ENCODE results near the gene GBA3. TPM values are rescaled to one million over a fixed set of nuclear protein-coding genes. Genes with fewer than 3 reads are reported as not detected.

Gene GBA3
- total RNA-seq, 2 donors from 2014 or later = 0.26 TPM; not detected in 1

GRCh38 chr4:22650771-22651170 is 42.0 kb upstream of the GBA3 start:
- TF ChIP-seq, protein P1, sequence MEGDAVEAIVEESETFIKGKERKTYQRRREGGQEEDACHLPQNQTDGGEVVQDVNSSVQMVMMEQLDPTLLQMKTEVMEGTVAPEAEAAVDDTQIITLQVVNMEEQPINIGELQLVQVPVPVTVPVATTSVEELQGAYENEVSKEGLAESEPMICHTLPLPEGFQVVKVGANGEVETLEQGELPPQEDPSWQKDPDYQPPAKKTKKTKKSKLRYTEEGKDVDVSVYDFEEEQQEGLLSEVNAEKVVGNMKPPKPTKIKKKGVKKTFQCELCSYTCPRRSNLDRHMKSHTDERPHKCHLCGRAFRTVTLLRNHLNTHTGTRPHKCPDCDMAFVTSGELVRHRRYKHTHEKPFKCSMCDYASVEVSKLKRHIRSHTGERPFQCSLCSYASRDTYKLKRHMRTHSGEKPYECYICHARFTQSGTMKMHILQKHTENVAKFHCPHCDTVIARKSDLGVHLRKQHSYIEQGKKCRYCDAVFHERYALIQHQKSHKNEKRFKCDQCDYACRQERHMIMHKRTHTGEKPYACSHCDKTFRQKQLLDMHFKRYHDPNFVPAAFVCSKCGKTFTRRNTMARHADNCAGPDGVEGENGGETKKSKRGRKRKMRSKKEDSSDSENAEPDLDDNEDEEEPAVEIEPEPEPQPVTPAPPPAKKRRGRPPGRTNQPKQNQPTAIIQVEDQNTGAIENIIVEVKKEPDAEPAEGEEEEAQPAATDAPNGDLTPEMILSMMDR (IDR thresholded peaks at IDR 0.05) = no peak
- TF ChIP-seq POLR2A (IDR thresholded peaks at IDR 0.05) = no peak
- DNase-seq = no peak
- no peaks in the 10 kb centered on the region for H3K27me3 ChIP-seq
- no peak overlapping the region for H3K4me3 ChIP-seq
- no peak overlapping the region for H3K27ac ChIP-seq
- H3K9me3 ChIP-seq = no peaks in the 10 kb centered on the region
- intact Hi-C loops (cut with DNase I) = no loop called here
- ATAC-seq = no peak
- H3K36me3 ChIP-seq (replicated peaks in 1 of 2; ENCODE audit: insufficient read depth in 1 of 2, low read depth in 2 of 2) = no peaks in the 10 kb centered on the region
- H3K4me1 ChIP-seq = no peaks in the 10 kb centered on the region

GRCh38 chr4:22653752-22654151 is 39.0 kb upstream of the GBA3 start:
- Histone ChIP-seq H3K4me1 (no peaks in the 10 kb centered on the region), H3K27me3 (no peaks in the 10 kb centered on the region), H3K36me3 (replicated peaks in 1 of 2; ENCODE audit: insufficient read depth in 1 of 2, low read depth in 2 of 2) (no peaks in the 10 kb centered on the region), H3K27ac (no peak overlapping the region), H3K4me3 (no peak overlapping the region), H3K9me3 (no peaks in the 10 kb centered on the region)
- 80 to 82% methylated on average over 3 of the region's 3 CpGs for WGBS, 2 donors
- TF ChIP-seq POLR2A (IDR thresholded peaks at IDR 0.05) = no peak
- TF ChIP-seq, protein P1 (IDR thresholded peaks at IDR 0.05) = no peak
- intact Hi-C loops (cut with DNase I) = no loop called here
- DNase-seq (no peak), ATAC-seq (no peak)

DNA sequence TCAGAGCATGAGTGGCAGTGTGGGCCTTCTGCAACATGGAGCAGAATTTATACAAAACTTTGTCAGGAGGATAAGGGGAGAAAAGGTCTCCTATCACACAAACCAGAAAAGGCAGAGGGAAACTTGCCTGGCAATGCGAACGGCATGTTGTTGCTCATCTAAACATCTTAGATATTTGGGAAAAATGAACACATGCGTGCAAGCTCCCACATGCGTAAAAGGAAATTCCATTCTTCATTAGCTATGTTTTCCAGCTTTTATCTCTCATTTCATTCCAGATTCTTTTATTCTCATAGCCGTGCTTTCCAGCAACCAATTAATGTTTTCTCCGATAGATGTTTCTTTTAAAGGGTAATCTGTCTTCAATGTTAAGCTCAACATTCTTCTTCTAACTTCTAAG is 31.3 kb upstream of the GBA3 start:
- Histone ChIP-seq H3K27me3 (no peaks in the 10 kb centered on the region), H3K36me3 (replicated peaks in 1 of 2; ENCODE audit: insufficient read depth in 1 of 2, low read depth in 2 of 2) (no peaks in the 10 kb centered on the region), H3K4me1 (no peaks in the 10 kb centered on the region), H3K9me3 (no peaks in the 10 kb centered on the region), H3K4me3 (no peak overlapping the region), H3K27ac (no peak overlapping the region)
- intact Hi-C loops (cut with DNase I) = no loop called here
- 74 to 85% methylated on average over 6 of the region's 6 CpGs for WGBS, 2 donors
- DNase-seq = no peak
- no peak for ATAC-seq
- TF ChIP-seq POLR2A (IDR thresholded peaks at IDR 0.05) = no peak
- TF ChIP-seq, protein P1 (IDR thresholded peaks at IDR 0.05) = no peak

DNA sequence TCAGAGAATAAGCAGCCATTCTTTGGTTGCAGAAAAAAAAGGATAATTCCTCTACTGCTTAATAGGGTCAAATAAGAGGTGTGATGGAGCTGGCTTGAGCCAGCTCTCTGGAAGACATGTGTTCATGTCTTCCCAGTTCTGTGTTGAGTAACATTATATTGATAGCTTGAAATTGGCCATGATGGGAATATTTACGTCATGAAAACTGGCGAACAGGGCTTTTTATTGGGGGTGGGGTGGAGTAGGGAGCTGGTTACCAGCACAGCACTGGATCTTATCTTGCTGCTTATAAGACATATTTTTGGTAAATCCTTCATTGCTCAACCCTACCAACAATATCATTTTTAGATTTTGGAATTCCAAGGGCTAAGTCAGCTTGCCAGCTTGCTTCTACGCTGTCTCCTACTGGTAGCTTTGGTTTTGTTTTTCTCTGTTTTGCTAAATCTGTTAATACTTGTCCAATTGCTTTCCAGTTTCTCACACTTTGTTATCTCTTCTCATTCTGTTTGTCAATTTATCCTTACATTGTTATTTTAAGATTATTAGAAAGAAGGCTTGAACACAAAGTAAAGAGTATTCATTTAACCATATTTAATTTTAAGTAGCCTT is 25.3 kb upstream of the GBA3 start:
- H3K27me3 ChIP-seq = no peaks in the 10 kb centered on the region
- intact Hi-C loops (cut with DNase I) = no loop called here
- H3K4me1 ChIP-seq = no peaks in the 10 kb centered on the region
- no peak overlapping the region for H3K4me3 ChIP-seq
- H3K36me3 ChIP-seq (replicated peaks in 1 of 2; ENCODE audit: insufficient read depth in 1 of 2, low read depth in 2 of 2) = no peaks in the 10 kb centered on the region
- ATAC-seq (peak; percentile 35), DNase-seq (no peak)
- no peaks in the 10 kb centered on the region for H3K9me3 ChIP-seq
- WGBS, 2 donors = 65 to 72% methylated on average over 3 of the region's 3 CpGs
- no peak overlapping the region for H3K27ac ChIP-seq
- TF ChIP-seq POLR2A (IDR thresholded peaks at IDR 0.05) = no peak
- TF ChIP-seq, protein P1 (IDR thresholded peaks at IDR 0.05) = no peak

- intact Hi-C loops (cut with DNase I) = no loop called here
- no peak for ATAC-seq
Observed at GRCh38 chr4:22668301-22668700, 24.4 kb upstream of the GBA3 start.

More at GRCh38 chr4:22668301-22668700, 24.4 kb upstream of the GBA3 start:
- H3K36me3 ChIP-seq (replicated peaks in 1 of 2; ENCODE audit: insufficient read depth in 1 of 2, low read depth in 2 of 2) = no peaks in the 10 kb centered on the region
- no peak overlapping the region for H3K27ac ChIP-seq
- no peaks in the 10 kb centered on the region for H3K9me3 ChIP-seq
- H3K27me3 ChIP-seq = no peaks in the 10 kb centered on the region
- no peak for DNase-seq
- H3K4me1 ChIP-seq = no peaks in the 10 kb centered on the region
- TF ChIP-seq, protein P1 (IDR thresholded peaks at IDR 0.05) = no peak
- no peak for TF ChIP-seq POLR2A (IDR thresholded peaks at IDR 0.05)
- no peak overlapping the region for H3K4me3 ChIP-seq

All from body of pancreas (tissue), 4 donors.